T47D (cell line): Measurements from ENCODE around the gene BCOR.

Source experiments
- DNase-seq, 2 experiments: peaks; one replicate each; pipeline versions ENCODE4 v3.0.0 to v3.0.0-alpha.2; 2011 to 2012; ENCODE audit warnings: low read depth in 1 of 2, low spot score in 1 of 2
- JUND ChIP-seq: IDR thresholded peaks from 2 replicates; pipeline ENCODE4 v1.6.1; 2012; ENCODE audit warnings: low read depth
- in situ Hi-C: cut with HindIII; loops from 2 replicates; pipeline ENCODE4 v1.10.0; 2016; ENCODE audit warnings: low sequenced_read_pairs, low pct_unique_long_range_greater_than_20kb

BCOR gene

DNA sequence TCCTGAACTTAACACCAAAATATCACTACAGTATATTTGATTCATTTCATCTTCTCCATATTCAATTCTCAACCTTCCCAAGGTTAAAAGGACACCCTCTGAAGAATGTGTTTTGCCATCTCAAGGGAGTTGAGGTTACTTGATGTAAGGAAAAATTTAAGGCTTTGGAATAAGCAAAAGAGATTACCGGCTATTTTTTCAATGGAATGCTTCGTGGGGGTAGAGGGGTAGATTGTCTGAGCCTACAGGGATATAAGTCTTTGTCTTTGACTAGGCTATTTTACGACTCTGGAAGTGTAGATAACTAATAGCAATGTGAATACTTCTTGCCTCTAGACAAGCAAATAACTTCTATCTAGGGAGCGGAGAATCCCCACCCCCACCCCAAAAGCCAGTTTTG is 78.2 kb downstream of the BCOR start:
- DNase-seq, result no peak
- TF ChIP-seq JUND, result no peak
- in situ Hi-C loops, result no loop called here

- DNase-seq, result peak in 1 of 2 experiments; percentile 31
- in situ Hi-C loops, result no loop called here
- TF ChIP-seq JUND, result no peak
Observed at GRCh38 chrX:40018041-40018440, 79.7 kb downstream of the BCOR start.

DNA sequence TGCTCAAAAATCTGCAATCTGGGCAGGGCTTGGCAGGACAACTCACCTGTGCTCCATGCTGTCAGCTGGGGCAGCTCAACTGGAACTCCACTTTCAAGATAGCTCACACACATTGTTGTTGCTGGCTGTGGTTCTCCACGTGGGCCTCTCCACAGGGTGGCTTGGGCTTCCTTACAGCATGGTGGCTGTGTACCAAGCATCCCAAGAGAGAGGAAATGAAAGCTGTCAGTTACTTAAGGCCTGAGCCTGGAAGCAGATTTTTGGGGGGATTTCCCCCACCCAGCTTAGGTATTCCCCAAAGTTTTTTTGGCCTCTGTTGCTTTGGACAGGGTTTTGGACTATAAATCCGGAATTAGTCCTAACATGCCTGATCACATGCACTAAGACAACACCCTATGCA is 81.0 kb downstream of the BCOR start:
- TF ChIP-seq JUND, result no peak
- DNase-seq, result no peak
- in situ Hi-C loops, result no loop called here

- in situ Hi-C loops, result no loop called here
- DNase-seq, result no peak
- TF ChIP-seq JUND, result no peak
Observed at GRCh38 chrX:40015693-40016092, 82.1 kb downstream of the BCOR start.

DNA sequence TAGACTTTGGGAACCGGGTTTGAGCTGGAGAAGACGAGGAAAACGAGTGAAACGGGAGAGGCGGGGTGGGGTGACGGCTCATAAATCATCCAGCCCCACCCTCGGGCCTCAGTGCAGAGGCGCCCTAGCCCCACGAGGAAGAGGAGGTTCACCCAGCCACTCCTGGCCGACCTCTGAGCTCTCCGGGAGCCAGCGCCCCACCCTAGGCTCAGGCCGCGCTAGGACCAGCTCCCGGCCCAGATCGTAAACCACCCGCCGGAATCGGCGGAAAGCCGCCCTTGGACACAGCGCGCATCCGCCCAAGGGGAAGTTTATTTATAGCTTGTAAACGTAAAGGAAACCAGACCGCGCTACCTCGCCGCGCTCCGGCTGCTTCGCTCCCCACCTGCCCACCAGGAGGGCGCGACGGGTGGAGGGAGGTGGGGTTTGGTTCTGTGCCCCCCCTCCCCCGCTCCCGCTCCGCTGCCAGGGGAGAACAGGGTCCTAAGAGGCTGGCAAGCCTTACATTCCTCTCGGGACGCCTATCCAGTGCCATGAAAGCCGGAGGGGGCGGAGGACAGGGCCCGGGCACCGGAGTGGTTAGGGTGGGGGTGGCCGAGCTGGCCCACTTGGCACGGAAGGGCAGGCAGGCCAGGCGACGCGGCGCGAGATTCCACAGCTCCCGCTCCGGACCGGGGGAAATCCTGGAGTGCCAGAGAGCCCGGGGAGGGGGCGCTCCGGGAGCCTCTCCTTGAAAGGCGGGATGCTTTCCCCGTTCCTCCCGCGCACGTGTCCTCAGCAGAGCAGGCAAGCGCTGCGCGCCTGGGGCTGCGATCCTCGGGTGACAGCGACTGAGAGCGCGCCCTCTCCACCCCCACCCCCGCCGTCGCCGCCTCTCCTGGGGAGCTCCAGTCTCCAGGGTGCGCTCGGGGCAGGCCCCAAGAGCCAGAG is 84.2 kb downstream of the BCOR start:
- peak; percentile 45 to 79 for DNase-seq
- no peak for TF ChIP-seq JUND
- in situ Hi-C loops, result no loop called here

- in situ Hi-C loops, result no loop called here
- TF ChIP-seq JUND, result no peak
- DNase-seq, result no peak
Observed at GRCh38 chrX:40012868-40013265, 84.9 kb downstream of the BCOR start.

- DNase-seq, result peak; percentile 41 to 42
- in situ Hi-C loops, result no loop called here
Observed at GRCh38 chrX:40012039-40012867, 85.5 kb downstream of the BCOR start.

GRCh38 chrX:40011322-40012038 is 86.3 kb downstream of the BCOR start:
- TF ChIP-seq JUND, result no peak
- DNase-seq, result no peak
- in situ Hi-C loops, result no loop called here

More at GRCh38 chrX:40012039-40012867, 85.5 kb downstream of the BCOR start:
- TF ChIP-seq JUND, result no peak

DNA sequence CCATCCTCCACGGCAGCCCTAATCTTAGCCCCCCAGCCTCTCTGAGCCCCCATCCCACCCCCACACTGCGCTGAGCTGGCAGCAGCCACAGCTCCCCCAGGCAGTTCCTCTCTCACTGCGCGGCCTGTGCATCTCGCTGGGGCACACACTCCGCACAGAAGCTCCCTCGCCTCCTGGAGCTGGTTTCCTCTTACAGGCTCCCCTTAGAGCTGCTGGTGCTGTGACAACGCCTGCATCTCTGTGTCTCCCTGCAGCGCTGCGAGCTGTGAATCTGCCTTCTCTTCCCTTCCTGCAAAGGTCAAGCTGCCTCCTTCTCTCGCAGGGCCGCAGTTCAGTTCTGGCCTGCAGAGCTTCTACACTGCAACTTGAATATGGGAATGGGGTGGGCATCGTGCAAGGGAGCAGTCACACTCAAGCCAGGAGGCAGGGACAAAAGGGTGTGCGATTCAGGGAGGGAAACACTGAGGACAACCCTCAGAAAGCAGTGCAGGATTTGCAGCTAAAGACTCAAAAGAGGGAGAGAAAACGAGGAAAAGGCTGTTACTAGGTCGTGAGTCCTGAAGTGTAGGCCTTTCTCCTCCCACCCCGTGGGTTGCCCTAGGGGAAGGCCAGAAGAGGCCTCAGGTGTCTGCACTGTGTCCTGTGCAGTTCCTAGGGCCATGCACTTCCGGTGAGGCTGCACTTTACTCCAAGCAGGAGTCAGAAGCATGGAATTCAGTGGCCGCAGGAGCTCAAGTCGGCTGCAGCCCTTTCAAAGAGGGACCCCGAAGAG is 87.0 kb downstream of the BCOR start:
- in situ Hi-C loops, result no loop called here
- TF ChIP-seq JUND, result no peak
- no peak for DNase-seq

DNA sequence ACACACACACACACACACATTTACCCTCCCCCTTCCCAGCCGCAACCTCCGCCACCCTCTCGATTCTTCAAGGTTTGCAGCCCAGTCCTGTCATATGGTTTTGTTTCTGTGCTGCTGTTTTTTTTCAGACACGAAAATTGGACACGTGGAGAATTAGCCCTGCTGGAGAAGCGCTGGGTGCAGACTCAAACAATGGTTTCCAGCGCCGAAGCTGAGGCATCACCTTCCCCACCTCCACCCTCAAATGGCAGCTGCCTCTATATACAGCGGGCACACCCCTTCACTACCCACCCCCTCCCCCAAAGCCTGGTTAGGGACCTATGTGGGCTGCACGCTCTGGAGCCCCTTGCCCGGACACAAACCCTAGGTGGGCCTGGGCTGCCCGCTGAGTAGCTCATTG is 87.9 kb downstream of the BCOR start:
- no peak for TF ChIP-seq JUND
- in situ Hi-C loops, result no loop called here
- DNase-seq, result no peak

DNA sequence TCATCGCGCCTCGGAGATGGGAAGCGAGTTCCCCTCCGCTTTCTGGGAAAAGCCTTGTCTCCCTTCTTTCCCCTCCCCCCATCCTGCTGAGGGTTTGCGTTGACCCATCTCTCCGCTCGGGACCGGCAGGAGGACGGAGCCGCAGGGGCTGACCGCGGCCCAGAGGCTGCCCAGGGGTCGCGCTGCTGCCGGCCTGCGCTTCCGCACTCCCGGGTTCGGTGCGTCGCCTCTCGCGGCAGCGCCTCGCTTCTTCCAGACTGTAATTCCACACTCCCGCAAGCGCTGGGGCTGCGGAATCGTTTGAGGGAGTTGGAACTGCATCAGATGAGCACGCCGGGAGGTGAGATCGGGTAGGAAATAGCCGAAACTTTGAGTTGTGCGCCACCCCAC is 88.3 kb downstream of the BCOR start:
- in situ Hi-C loops, result no loop called here
- TF ChIP-seq JUND, result no peak
- no peak for DNase-seq
